ENCODE results near the gene RCCD1. TPM values are rescaled to one million over a fixed set of nuclear protein-coding genes. Genes with fewer than 3 reads are reported as not detected.

The RCCD1 gene
- total RNA-seq, 1 donor, result 1.3 TPM

GRCh38 chr15:90930861-90931574 lies 23.7 kb upstream of the RCCD1 start:
- peak overlapping the region; percentile 68 for H3K4me3 ChIP-seq (ENCODE audit: low read length)
- peaks cover 68% of the 10 kb centered on the region for H3K4me1 ChIP-seq (ENCODE audit: insufficient read depth, low read length)
- H3K9me3 ChIP-seq (ENCODE audit: low read depth, low read length), result no peaks in the 10 kb centered on the region
- no peaks in the 10 kb centered on the region for H3K27me3 ChIP-seq (ENCODE audit: insufficient read depth, low read length)

GRCh38 chr15:90931575-90931827 lies 23.2 kb upstream of the RCCD1 start:
- Histone ChIP-seq H3K9me3 (ENCODE audit: low read depth, low read length) (no peaks in the 10 kb centered on the region), H3K4me1 (ENCODE audit: insufficient read depth, low read length) (peaks cover 73% of the 10 kb centered on the region), H3K27me3 (ENCODE audit: insufficient read depth, low read length) (no peaks in the 10 kb centered on the region), H3K4me3 (ENCODE audit: low read length) (peak overlapping the region; percentile 67)

GRCh38 chr15:90931828-90932659 lies 22.6 kb upstream of the RCCD1 start, which contains the start of gene HDDC3:
TSS of gene HDDC3 (minus strand) at chr15:90932549. CDS start at chr15:90932540, 9 bp downstream.
- peak within 1 kb of the TSS; percentile 67 for H3K4me3 ChIP-seq (ENCODE audit: low read length)
- no peaks in the 10 kb centered on the region for H3K27me3 ChIP-seq (ENCODE audit: insufficient read depth, low read length)
- peaks cover 75% of the 10 kb centered on the region for H3K4me1 ChIP-seq (ENCODE audit: insufficient read depth, low read length)
- H3K9me3 ChIP-seq (ENCODE audit: low read depth, low read length), result no peaks in the 10 kb centered on the region

- Histone ChIP-seq H3K4me1 (ENCODE audit: insufficient read depth, low read length) (peaks cover 75% of the 10 kb centered on the region), H3K9me3 (ENCODE audit: low read depth, low read length) (no peaks in the 10 kb centered on the region), H3K27me3 (ENCODE audit: insufficient read depth, low read length) (no peaks in the 10 kb centered on the region), H3K4me3 (ENCODE audit: low read length) (peak overlapping the region; percentile 67)
Measured at GRCh38 chr15:90932660-90932991, 22.1 kb upstream of the RCCD1 start.

GRCh38 chr15:90933301-90933700 lies 21.4 kb upstream of the RCCD1 start:
- H3K4me3 ChIP-seq (ENCODE audit: low read length), result no peak overlapping the region
- peaks cover 69% of the 10 kb centered on the region for H3K4me1 ChIP-seq (ENCODE audit: insufficient read depth, low read length)
- H3K9me3 ChIP-seq (ENCODE audit: low read depth, low read length), result no peaks in the 10 kb centered on the region
- no peaks in the 10 kb centered on the region for H3K27me3 ChIP-seq (ENCODE audit: insufficient read depth, low read length)

- Histone ChIP-seq H3K4me3 (ENCODE audit: low read length) (peak overlapping the region; percentile 63), H3K4me1 (ENCODE audit: insufficient read depth, low read length) (peaks cover 58% of the 10 kb centered on the region), H3K9me3 (ENCODE audit: low read depth, low read length) (no peaks in the 10 kb centered on the region), H3K27me3 (ENCODE audit: insufficient read depth, low read length) (no peaks in the 10 kb centered on the region)
Measured at GRCh38 chr15:90934256-90934948, 20.3 kb upstream of the RCCD1 start.

- Histone ChIP-seq H3K4me1 (ENCODE audit: insufficient read depth, low read length) (peaks cover 54% of the 10 kb centered on the region), H3K27me3 (ENCODE audit: insufficient read depth, low read length) (no peaks in the 10 kb centered on the region), H3K9me3 (ENCODE audit: low read depth, low read length) (no peaks in the 10 kb centered on the region), H3K4me3 (ENCODE audit: low read length) (peak within 1 kb of the TSS; percentile 63)
Measured at GRCh38 chr15:90934949-90935751, 19.5 kb upstream of the RCCD1 start, which contains the start of gene UNC45A. TSS of gene UNC45A (plus strand) at chr15:90935285. CDS start at chr15:90935325, 40 bp downstream.

- no peaks in the 10 kb centered on the region for H3K27me3 ChIP-seq (ENCODE audit: insufficient read depth, low read length)
- no peak overlapping the region for H3K4me3 ChIP-seq (ENCODE audit: low read length)
- peaks cover 38% of the 10 kb centered on the region for H3K4me1 ChIP-seq (ENCODE audit: insufficient read depth, low read length)
- no peaks in the 10 kb centered on the region for H3K9me3 ChIP-seq (ENCODE audit: low read depth, low read length)
Measured at GRCh38 chr15:90936823-90937222, 17.9 kb upstream of the RCCD1 start.

GRCh38 chr15:90938261-90938660 lies 16.4 kb upstream of the RCCD1 start:
- no peak overlapping the region for H3K4me3 ChIP-seq (ENCODE audit: low read length)
- H3K4me1 ChIP-seq (ENCODE audit: insufficient read depth, low read length), result peaks cover 27% of the 10 kb centered on the region
- H3K9me3 ChIP-seq (ENCODE audit: low read depth, low read length), result no peaks in the 10 kb centered on the region
- H3K27me3 ChIP-seq (ENCODE audit: insufficient read depth, low read length), result no peaks in the 10 kb centered on the region

- Histone ChIP-seq H3K9me3 (ENCODE audit: low read depth, low read length) (no peaks in the 10 kb centered on the region), H3K4me3 (ENCODE audit: low read length) (no peak overlapping the region), H3K27me3 (ENCODE audit: insufficient read depth, low read length) (no peaks in the 10 kb centered on the region), H3K4me1 (ENCODE audit: insufficient read depth, low read length) (peaks cover 15% of the 10 kb centered on the region)
Measured at GRCh38 chr15:90939756-90940155, 14.9 kb upstream of the RCCD1 start.

- no peaks in the 10 kb centered on the region for H3K27me3 ChIP-seq (ENCODE audit: insufficient read depth, low read length)
- peaks cover 6% of the 10 kb centered on the region for H3K4me1 ChIP-seq (ENCODE audit: insufficient read depth, low read length)
- H3K9me3 ChIP-seq (ENCODE audit: low read depth, low read length), result no peaks in the 10 kb centered on the region
- no peak overlapping the region for H3K4me3 ChIP-seq (ENCODE audit: low read length)
Measured at GRCh38 chr15:90941038-90941437, 13.6 kb upstream of the RCCD1 start.

GRCh38 chr15:90942354-90943120 lies 12.1 kb upstream of the RCCD1 start:
- Histone ChIP-seq H3K4me1 (ENCODE audit: insufficient read depth, low read length) (no peaks in the 10 kb centered on the region), H3K27me3 (ENCODE audit: insufficient read depth, low read length) (no peaks in the 10 kb centered on the region), H3K4me3 (ENCODE audit: low read length) (no peak overlapping the region), H3K9me3 (ENCODE audit: low read depth, low read length) (no peaks in the 10 kb centered on the region)

GRCh38 chr15:90945091-90945490 lies 9.6 kb upstream of the RCCD1 start:
- Histone ChIP-seq H3K4me1 (ENCODE audit: insufficient read depth, low read length) (peaks cover 8% of the 10 kb centered on the region), H3K9me3 (ENCODE audit: low read depth, low read length) (no peaks in the 10 kb centered on the region), H3K4me3 (ENCODE audit: low read length) (no peak overlapping the region), H3K27me3 (ENCODE audit: insufficient read depth, low read length) (no peaks in the 10 kb centered on the region)

GRCh38 chr15:90946538-90946937 lies 8.1 kb upstream of the RCCD1 start:
- Histone ChIP-seq H3K9me3 (ENCODE audit: low read depth, low read length) (no peaks in the 10 kb centered on the region), H3K27me3 (ENCODE audit: insufficient read depth, low read length) (no peaks in the 10 kb centered on the region), H3K4me1 (ENCODE audit: insufficient read depth, low read length) (peaks cover 8% of the 10 kb centered on the region), H3K4me3 (ENCODE audit: low read length) (no peak overlapping the region)

Data from mononuclear cell (primary cell).